NCI-H128 (cell line): ENCODE measurements around the gene NPBWR2.
"Not testable (repeated sequence)": the region's sequence is repeated elsewhere in the genome, so short reads cannot be mapped to it uniquely, and the experiment has no call there.

Source experiments
- DNase-seq: peaks from one replicate; lab custom pipeline; 2025; ENCODE audit not compliant: unreplicated experiment; lab: John Stamatoyannopoulos, UW

NPBWR2 gene

GRCh38 chr20:64119681-64120341 is 12.4 kb upstream of the NPBWR2 start:
- no peak for DNase-seq

- DNase-seq, result no peak
Observed at GRCh38 chr20:64119301-64119680, 11.9 kb upstream of the NPBWR2 start.

DNA sequence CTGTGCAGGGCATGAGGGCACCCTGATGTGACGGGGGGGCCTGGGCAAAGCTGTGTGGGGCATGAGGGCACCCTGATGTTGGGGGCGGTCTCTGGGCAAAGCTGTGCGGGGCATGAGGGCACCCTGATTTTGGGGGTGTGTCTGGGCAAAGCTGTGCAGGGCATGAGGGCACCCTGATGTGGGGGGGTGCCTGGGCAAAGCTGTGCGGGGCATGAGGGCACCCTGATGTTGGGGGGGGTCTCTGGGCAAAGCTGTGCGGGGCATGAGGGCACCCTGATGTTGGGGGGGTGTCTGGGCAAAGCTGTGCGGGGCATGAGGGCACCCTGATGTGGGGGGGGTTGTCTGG is 10.0 kb upstream of the NPBWR2 start:
- DNase-seq, result not testable (repeated sequence)

GRCh38 chr20:64116541-64117431 is 9.4 kb upstream of the NPBWR2 start:
- DNase-seq, result no peak

DNA sequence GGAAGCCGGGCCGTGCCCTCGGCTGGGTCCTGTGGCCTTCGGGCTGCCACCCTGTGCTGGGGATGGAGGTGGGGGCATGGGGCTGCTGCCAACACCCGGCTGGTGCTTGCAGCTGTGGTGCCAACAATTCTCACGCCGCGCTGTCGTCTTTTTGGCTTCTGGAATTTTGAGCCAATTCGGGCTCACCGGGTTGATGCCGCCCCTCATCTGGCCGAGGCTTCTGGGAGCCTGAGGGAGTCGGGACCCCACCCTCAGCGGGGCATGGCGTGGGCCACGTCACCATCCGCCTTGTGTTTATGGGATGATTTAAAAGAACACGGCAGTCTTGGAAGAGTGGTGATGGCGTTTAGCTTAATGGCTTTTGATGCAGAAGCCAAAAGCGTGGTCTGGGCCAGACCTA is 8.7 kb upstream of the NPBWR2 start:
- no peak for DNase-seq

GRCh38 chr20:64115171-64115911 is 8.0 kb upstream of the NPBWR2 start:
- no peak for DNase-seq

DNA sequence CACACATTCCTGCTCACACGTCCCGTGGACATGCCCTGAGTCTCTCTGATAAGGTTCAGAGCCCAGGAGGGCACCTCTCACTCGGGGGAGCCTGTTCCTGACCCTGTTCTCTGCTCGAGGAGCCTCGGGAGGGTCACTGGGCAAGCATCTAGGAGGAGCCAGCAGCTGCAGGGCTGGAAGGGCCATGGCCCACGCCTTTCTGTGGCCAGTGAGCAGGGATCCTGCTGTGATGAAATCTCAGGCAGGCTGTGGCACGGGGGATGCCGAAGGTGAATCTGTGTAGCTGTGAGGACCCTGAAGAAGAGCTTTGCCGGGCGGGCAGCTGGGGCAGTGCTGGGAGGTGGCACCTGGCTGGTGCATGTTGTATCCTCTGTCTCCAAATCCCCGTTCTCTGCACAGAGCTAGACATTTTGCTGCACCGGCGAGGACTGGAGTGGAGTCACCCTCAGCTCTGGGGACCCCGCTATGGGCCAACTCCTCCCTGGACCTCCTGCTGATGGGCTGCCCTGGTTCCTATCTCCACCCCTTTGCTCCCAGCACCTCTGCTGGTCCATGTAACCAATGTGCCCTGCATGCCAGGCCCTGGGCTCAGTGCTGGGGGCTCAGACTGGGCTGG is 7.1 kb upstream of the NPBWR2 start:
- DNase-seq, result no peak

DNA sequence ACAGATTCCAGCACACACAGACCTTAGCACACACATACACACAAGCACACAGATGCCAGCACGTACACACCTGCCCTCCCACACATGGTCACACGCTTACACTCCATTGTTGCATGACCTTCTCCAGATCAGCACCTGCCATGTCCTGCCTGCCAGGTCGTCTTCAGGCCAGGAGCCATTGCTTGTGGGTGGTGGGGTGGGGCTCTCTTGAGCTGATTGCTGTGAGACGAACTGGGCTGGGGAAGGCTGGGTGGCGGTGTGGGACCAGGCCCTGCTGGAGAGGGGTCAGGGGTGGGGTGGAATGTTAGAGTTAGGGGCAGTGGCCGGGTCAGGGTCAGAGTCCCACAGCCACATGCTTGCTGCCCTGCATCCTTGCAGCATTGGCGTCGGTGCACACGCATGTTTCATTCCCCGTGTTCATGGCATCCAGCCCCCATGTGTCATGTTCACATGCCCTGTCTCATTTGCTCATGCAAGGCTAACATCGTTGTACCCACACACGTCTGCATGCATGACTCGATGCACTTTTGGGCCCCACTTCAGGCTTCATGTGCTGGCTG is 6.5 kb upstream of the NPBWR2 start:
- DNase-seq, result no peak

DNA sequence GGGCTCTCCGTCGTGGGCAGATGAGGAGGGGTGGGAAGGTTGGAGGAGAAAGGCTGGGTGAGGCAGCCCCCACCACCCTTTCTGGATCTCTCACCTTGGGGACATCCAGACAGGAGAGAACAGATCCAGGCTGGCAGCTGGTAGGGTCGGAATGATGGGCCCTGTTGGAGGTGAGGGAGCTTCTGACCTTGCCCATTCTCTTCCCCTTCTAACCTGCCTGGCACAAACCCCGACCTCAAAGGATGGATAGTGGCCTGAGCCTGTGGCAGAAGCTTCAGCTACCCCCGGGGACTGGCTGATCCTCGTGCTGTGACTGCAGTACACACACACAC is 6.0 kb upstream of the NPBWR2 start:
- no peak for DNase-seq

DNA sequence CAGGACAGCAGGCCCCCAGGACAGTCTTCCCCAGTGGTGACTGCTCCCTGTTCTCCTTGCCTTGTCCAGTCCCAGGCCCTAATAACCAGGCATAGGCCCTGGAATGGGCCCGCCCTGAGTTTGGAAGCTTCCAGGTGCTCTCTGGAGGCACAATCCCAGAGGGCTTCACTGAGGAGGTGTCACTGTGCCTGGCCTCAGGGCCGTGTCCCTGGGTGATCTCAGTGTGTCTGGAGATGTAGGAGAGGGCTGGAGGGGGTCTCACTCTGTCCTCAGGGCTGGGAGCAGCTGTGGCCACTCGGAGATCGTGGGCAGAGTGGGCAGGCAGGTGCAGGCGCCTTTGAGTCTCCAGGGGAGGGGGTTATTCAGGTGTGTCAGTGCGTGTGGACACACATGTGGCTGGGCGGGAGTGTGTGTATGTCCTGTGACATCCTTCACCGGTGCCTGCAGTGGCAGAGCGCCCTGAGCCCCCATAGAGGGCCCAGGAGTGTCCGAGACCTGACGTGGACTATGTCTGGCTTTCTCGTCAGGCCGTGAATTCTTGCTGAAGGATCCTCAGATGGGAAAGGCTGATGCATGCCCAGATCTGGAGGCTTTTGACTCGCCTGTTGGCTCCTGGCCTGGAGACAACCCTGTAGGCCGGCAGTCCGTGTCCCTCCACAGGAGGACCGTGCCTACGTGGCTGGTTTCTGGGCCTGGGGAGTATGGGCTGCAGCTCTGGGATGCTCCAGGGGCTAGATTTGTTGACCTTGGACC is 5.5 kb upstream of the NPBWR2 start:
- no peak for DNase-seq

DNA sequence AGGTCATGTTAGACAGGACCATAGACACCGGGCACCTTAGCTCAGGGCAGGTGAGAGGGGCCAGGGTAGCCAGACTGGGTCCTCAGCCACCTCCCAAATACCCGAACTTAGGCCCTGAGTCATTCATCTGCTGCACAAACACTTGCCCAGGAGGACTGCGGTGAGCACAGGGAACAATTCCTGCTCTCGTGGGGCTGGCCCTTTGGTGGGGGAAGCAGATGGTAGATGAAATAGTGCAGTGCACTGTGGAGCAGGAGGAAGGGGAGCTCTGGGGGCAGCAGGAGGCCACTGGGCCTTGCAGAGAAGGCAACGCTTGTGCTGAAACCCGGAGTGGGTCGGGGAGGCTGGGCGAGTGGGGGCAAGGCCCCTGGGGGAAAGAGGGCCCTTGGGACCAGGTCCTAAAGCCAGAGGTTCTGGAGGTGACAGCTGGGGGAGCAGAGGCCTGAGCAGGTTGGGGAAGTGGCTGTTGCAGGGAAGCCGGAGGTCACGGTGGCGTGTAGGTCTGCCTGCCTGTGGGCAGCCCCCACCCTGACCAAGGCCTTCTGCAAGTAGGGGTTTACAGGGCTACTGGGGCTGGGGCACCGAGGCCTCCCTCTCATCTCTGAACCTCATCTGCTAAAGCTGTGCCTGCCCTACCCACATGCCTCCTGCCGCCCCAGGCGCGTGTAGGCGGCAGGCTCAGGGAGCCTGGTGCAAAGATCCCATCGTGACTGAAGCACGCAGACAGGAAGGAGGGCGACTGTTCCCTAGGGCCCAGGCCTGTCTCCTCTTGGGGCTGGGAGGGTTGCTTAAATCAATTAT is 4.7 kb upstream of the NPBWR2 start:
- no peak for DNase-seq

- no peak for DNase-seq
Observed at GRCh38 chr20:64110411-64111068, 3.2 kb upstream of the NPBWR2 start.

- no peak for DNase-seq
Observed at GRCh38 chr20:64109831-64110391, 2.5 kb upstream of the NPBWR2 start.

DNA sequence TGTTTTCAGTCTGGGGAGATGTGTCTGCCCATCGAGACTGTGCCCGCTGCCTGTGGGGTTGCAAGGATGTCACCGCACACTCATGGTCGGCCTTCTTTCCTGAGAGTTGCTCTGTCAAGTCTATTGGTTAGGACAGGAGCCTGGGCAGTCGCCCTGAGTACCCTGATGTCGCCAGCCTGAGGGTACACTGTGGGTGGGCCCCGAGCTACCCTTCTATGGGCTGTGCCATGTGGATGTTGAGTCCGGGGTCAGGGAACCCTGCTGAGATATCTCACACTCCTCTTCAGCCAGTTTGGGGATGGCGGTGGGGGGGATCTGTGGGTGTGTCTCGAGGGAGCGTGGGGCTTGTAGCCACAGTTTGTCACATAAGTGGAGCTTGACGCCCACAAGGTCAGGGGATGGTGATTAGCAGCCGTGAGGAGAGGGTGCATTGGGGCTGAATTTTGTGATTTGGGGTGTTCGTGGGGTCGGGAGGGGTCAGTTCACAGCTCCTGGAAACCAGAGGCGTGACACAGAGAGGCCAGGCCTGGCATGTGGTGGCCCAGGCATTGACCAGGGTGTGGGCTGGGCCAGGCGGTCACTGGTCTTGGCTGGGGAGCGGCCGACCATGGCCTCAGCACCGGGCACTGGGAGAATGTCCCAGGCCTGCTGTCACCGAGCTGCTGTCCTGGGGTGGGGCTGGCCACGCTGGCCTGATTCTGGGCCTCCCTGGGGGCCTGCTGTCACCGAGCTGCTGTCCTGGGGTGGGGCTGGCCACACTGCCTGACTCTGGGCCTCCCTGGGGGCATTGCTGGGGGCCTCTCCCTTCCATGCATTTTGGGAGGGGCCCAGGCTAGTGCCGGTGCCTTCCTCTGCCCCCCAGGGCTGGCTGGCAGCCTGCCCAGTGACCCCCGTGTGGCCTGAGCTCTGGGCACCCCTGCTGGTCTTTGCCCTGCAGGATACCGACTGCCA is 1.6 kb upstream of the NPBWR2 start:
- no peak for DNase-seq

DNA sequence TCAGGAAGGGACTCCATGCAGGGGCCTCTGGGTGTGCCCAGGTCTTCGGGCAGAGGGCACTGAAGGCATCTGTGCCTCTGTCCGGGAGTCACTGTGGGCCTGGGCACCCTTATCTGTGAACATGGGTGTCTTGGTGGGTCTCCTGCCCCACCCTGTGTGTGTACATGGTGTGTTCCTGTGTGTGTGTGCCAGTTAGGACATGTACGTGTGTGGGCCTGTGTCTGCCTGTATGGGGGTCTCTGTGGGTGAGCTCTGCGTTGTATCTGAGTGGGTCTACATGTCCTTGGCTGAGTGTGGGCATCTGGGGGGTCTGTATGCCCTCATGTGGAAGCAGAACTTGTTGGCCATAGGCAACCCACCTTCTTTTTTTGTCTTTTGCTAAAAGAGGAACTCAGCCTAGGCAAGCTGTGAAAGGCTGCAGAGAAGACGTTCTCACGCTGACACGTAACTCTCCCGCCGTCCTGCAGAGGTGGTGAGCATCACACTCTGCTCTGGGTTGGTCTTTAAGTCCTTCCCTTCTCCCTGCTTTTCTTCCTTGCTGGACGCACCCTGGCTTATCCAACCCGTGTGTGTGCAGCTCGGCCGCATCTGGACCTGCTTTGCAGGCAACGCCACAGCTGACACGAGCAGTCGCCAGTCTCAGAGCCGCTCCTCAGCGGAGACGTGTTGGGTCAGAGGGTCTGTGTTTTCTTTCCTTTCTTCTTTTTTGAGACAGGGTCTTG is 532 bp upstream of the NPBWR2 start:
- DNase-seq, result no peak

- no peak for DNase-seq
Observed at GRCh38 chr20:64106435-64106961, 867 bp downstream of the NPBWR2 start.

DNA sequence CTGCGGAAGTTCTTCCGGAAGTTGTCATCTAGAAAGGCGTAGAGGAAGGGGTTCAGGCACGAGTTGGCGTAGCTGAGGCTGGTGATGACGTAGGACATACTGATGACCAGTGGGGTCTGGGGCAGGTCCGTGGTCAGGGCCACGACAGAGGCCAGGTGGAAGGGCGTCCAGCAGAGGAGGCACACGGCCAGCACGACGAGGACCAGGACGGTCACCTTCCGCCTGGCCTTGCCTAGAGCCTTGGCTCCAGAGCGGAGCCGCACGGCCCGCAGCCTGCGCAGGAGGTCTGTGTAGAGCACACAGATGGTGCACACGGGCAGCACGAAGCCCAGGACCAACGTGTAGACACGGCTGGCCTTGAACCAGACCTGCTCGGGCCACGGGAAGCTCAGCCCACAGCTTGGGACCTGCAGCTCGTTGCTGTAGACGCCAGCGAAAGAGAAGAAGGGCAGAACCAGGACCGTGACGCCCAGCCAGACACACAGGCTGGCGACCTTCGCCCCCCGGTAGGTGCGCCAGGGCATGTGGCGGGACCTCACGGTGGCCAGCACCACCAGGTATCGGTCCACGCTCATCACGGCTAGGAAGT is 1.4 kb downstream of the NPBWR2 start:
- DNase-seq, result no peak
